ENCODE measurements around the gene MCMBP.

Gene MCMBP

DNA sequence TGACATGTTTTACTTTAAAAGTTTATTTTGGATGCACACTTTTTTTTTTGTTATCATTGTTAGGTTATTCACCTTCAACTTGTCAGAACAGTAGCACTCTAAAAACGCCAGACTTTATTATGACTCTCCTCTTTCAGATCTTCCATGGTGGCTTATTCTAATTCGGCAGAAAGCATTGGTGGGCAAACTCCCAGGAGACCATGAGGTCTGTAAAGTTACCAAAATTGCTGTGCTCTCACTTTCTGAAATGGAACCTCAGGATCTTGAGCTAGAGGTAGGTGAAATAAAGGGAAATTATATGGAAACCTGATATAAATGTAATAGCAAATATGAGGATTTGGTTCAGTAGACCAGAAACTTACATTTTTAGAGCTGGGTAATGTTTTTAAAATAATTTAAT is 91.1 kb downstream of the MCMBP start:
- no peak for DNase-seq

DNA sequence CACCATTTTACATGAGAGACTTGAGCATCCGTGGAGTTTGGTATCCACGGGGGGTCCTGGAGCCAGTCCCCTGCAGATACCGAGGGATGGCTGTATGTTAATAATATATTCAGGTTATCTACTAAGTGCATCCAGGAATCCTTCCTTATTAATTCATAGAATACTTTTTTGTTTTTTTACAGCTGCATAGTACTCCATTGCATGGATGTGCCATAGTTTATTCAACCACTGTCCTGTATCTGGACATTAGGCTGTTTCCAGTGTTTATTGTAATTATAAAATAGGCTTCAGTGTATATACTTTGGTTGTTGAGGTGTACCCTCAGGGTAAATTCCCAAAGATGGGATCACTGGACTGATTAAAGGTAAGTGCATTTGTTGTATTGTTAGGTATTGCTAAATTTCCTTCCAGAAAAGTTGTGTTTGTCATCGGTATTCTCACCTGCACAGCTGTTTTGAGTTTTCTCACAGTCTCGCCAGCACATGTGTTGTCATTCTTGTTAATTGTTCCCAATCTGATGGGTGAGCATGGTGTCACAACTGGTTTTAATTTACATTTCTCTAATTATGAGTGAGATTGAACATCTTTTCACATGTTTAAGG is 91.7 kb downstream of the MCMBP start:
- no peak for DNase-seq
